AG09309 (cell line): ENCODE measurements around the gene RARA.

Experiments used
- DNase-seq: peaks from one replicate; pipeline ENCODE4 v3.0.0-alpha.2; 2010; ENCODE audit warnings: low read depth
- H3K4me3 ChIP-seq: 2 replicates; pipeline ENCODE4 v1.5.1; 2011; ENCODE audit warnings: mild to moderate bottlenecking, low read depth, low read length, moderate library complexity; ENCODE audit not compliant: control insufficient read depth
- CTCF ChIP-seq: IDR thresholded peaks from 2 replicates; pipeline ENCODE4 v1.5.1; 2011; ENCODE audit warnings: mild to moderate bottlenecking, low read depth, low read length, inconsistent platforms; ENCODE audit not compliant: insufficient read depth, control insufficient read depth; ENCODE audit errors: missing control alignments

Gene RARA

GRCh38 chr17:40268141-40268712, 40.8 kb upstream of the RARA start:
- DNase-seq = no peak
- H3K4me3 ChIP-seq = no peak overlapping the region
- TF ChIP-seq CTCF = no peak

GRCh38 chr17:40278414-40278813, 30.6 kb upstream of the RARA start:
- H3K4me3 ChIP-seq = no peak overlapping the region
- TF ChIP-seq CTCF = no peak

GRCh38 chr17:40279402-40279801, 29.6 kb upstream of the RARA start:
- no peak overlapping the region for H3K4me3 ChIP-seq
- no peak for DNase-seq
- no peak for TF ChIP-seq CTCF

More at GRCh38 chr17:40278414-40278813, 30.6 kb upstream of the RARA start:
- DNase-seq = no peak

- no peak overlapping the region for H3K4me3 ChIP-seq
- no peak for TF ChIP-seq CTCF
- DNase-seq = no peak
Measured at GRCh38 chr17:40281663-40282062, 27.3 kb upstream of the RARA start.

GRCh38 chr17:40283662-40284061, 25.3 kb upstream of the RARA start:
- H3K4me3 ChIP-seq = peak overlapping the region; percentile 28
- TF ChIP-seq CTCF = no peak
- DNase-seq = peak; percentile 93

- H3K4me3 ChIP-seq = peak overlapping the region; percentile 28
- DNase-seq = peak; percentile 50
- peak; percentile 30 for TF ChIP-seq CTCF
Measured at GRCh38 chr17:40284085-40284713, 24.8 kb upstream of the RARA start.

- H3K4me3 ChIP-seq = no peak overlapping the region
- TF ChIP-seq CTCF = no peak
- DNase-seq = no peak
Measured at GRCh38 chr17:40286473-40286872, 22.5 kb upstream of the RARA start.
